Raji (cell line): ENCODE measurements around the gene DPF1.
A peak's percentile ranks its signal among the peaks of the same experiment; 100 is the strongest.

Source experiments
- POLR2A ChIP-seq: IDR thresholded peaks from 2 replicates; pipeline ENCODE4 v1.6.1; 2011; ENCODE audit warnings: low read depth, low read length, control low read depth; ENCODE audit not compliant: insufficient read depth

Gene DPF1

GRCh38 chr19:38224014-38224862, at the start of gene DPF1:
TSS of gene DPF1 (minus strand) at chr19:38224222. CDS start at chr19:38224142, 80 bp downstream.
- peak; percentile 87 for TF ChIP-seq POLR2A

GRCh38 chr19:38273499-38273898, 49.5 kb upstream of the DPF1 start:
- TF ChIP-seq POLR2A = no peak

GRCh38 chr19:38270587-38271167, 46.7 kb upstream of the DPF1 start:
- TF ChIP-seq POLR2A = no peak

GRCh38 chr19:38268539-38268938, 44.5 kb upstream of the DPF1 start:
- TF ChIP-seq POLR2A = no peak

GRCh38 chr19:38267761-38268483, 43.9 kb upstream of the DPF1 start:
- no peak for TF ChIP-seq POLR2A

GRCh38 chr19:38266981-38267597, 43.1 kb upstream of the DPF1 start:
- no peak for TF ChIP-seq POLR2A

- no peak for TF ChIP-seq POLR2A
Observed at GRCh38 chr19:38265921-38266429, 42.0 kb upstream of the DPF1 start.

GRCh38 chr19:38265213-38265861, 41.3 kb upstream of the DPF1 start:
- no peak for TF ChIP-seq POLR2A

GRCh38 chr19:38264486-38265212, 40.6 kb upstream of the DPF1 start, which contains the start of gene SPINT2:
TSS of gene SPINT2 (plus strand) at chr19:38264573. CDS start at chr19:38264893, 320 bp downstream.
- TF ChIP-seq POLR2A = peak; percentile 52

- TF ChIP-seq POLR2A = peak; percentile 40; the same call in 1 of the 2 replicates
Observed at GRCh38 chr19:38263689-38264485, 39.9 kb upstream of the DPF1 start.

GRCh38 chr19:38262585-38263268, 38.7 kb upstream of the DPF1 start:
- TF ChIP-seq POLR2A = no peak

- no peak for TF ChIP-seq POLR2A
Observed at GRCh38 chr19:38255383-38256014, 31.5 kb upstream of the DPF1 start.
